ENCODE measurements around the gene C1orf198.

- TF ChIP-seq, protein P1, sequence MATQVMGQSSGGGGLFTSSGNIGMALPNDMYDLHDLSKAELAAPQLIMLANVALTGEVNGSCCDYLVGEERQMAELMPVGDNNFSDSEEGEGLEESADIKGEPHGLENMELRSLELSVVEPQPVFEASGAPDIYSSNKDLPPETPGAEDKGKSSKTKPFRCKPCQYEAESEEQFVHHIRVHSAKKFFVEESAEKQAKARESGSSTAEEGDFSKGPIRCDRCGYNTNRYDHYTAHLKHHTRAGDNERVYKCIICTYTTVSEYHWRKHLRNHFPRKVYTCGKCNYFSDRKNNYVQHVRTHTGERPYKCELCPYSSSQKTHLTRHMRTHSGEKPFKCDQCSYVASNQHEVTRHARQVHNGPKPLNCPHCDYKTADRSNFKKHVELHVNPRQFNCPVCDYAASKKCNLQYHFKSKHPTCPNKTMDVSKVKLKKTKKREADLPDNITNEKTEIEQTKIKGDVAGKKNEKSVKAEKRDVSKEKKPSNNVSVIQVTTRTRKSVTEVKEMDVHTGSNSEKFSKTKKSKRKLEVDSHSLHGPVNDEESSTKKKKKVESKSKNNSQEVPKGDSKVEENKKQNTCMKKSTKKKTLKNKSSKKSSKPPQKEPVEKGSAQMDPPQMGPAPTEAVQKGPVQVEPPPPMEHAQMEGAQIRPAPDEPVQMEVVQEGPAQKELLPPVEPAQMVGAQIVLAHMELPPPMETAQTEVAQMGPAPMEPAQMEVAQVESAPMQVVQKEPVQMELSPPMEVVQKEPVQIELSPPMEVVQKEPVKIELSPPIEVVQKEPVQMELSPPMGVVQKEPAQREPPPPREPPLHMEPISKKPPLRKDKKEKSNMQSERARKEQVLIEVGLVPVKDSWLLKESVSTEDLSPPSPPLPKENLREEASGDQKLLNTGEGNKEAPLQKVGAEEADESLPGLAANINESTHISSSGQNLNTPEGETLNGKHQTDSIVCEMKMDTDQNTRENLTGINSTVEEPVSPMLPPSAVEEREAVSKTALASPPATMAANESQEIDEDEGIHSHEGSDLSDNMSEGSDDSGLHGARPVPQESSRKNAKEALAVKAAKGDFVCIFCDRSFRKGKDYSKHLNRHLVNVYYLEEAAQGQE (IDR thresholded peaks at IDR 0.05; ENCODE audit: insufficient read depth in 1 of 2, low read depth in 2 of 2, low read length in 2 of 2), result no peak
- TF ChIP-seq POLR2AphosphoS5 (IDR thresholded peaks at IDR 0.05; ENCODE audit: low read depth, low read length) (no peak), TAF1 (IDR thresholded peaks at IDR 0.05; ENCODE audit: borderline replicate concordance, insufficient read depth, low read length) (no peak), SIN3A (IDR thresholded peaks at IDR 0.05; ENCODE audit: borderline replicate concordance, insufficient read depth, low read length) (no peak), FOXP2 (optimal IDR thresholded peaks at IDR 0.05; ENCODE audit: borderline replicate concordance, extremely low read depth, extremely low read length, insufficient read depth) (no peak)
Observed at GRCh38 chr1:230898748-230899147, 30.4 kb upstream of the C1orf198 start.
